Fibroblast of gingiva (primary cell): ENCODE measurements around the gene ARHGAP24.
A peak's percentile ranks its signal among the peaks of the same experiment; 100 is the strongest.

Experiments
- DNase-seq: peaks from one replicate; pipeline ENCODE4 v3.0.0-alpha.2; 2011; ENCODE audit warnings: low read depth

The ARHGAP24 gene

GRCh38 chr4:85741381-85741780, 266.4 kb downstream of the ARHGAP24 start:
- DNase-seq = peak; percentile 8

GRCh38 chr4:85741921-85742591, 267.1 kb downstream of the ARHGAP24 start:
- no peak for DNase-seq

GRCh38 chr4:85744950-85745349, 270.0 kb downstream of the ARHGAP24 start:
- DNase-seq = no peak

- DNase-seq = no peak
Observed at GRCh38 chr4:85745939-85746338, 271.0 kb downstream of the ARHGAP24 start.

GRCh38 chr4:85747882-85748491, 273.0 kb downstream of the ARHGAP24 start:
- peak; percentile 76 for DNase-seq

- DNase-seq = no peak
Observed at GRCh38 chr4:85748654-85749053, 273.7 kb downstream of the ARHGAP24 start.

- no peak for DNase-seq
Observed at GRCh38 chr4:85751866-85752265, 276.9 kb downstream of the ARHGAP24 start.

- DNase-seq = no peak
Observed at GRCh38 chr4:85755285-85755684, 280.3 kb downstream of the ARHGAP24 start.

- peak; percentile 48 for DNase-seq
Observed at GRCh38 chr4:85756938-85757337, 282.0 kb downstream of the ARHGAP24 start.

- no peak for DNase-seq
Observed at GRCh38 chr4:85759388-85759787, 284.4 kb downstream of the ARHGAP24 start.

GRCh38 chr4:85760511-85760910, 285.6 kb downstream of the ARHGAP24 start:
- DNase-seq = peak; percentile 57

GRCh38 chr4:85761803-85762528, 287.0 kb downstream of the ARHGAP24 start:
- peak; percentile 90 for DNase-seq

- peak; percentile 75 for DNase-seq
Observed at GRCh38 chr4:85762529-85762871, 287.6 kb downstream of the ARHGAP24 start.

GRCh38 chr4:85763202-85763601, 288.3 kb downstream of the ARHGAP24 start:
- DNase-seq = no peak

- DNase-seq = no peak
Observed at GRCh38 chr4:85767649-85768048, 292.7 kb downstream of the ARHGAP24 start.

GRCh38 chr4:85769009-85769408, 294.1 kb downstream of the ARHGAP24 start:
- DNase-seq = no peak

GRCh38 chr4:85772470-85772869, 297.5 kb downstream of the ARHGAP24 start:
- peak; percentile 84 for DNase-seq

- no peak for DNase-seq
Observed at GRCh38 chr4:85773372-85773771, 298.4 kb downstream of the ARHGAP24 start.

- no peak for DNase-seq
Observed at GRCh38 chr4:85774000-85774399, 299.1 kb downstream of the ARHGAP24 start.

- DNase-seq = no peak
Observed at GRCh38 chr4:85774489-85774888, 299.5 kb downstream of the ARHGAP24 start.

GRCh38 chr4:85776096-85776495, 301.1 kb downstream of the ARHGAP24 start:
- DNase-seq = no peak

- DNase-seq = no peak
Observed at GRCh38 chr4:85776579-85776978, 301.6 kb downstream of the ARHGAP24 start.

- peak; percentile 27 for DNase-seq
Observed at GRCh38 chr4:85777908-85778631, 303.1 kb downstream of the ARHGAP24 start.
